ENCODE measurements around the gene SKAP1. TPM values are rescaled to one million over a fixed set of nuclear protein-coding genes. Genes with fewer than 3 reads are reported as not detected.

The SKAP1 gene
- total and polyA plus RNA-seq, 2 of the 13 experiments (the other 11 are each of a cell fraction or from before 2014, with no cell fraction given), result 0.21 TPM; not detected in 1

GRCh38 chr17:48477221-48477620, 47.2 kb upstream of the SKAP1 start (continued):
- TF ChIP-seq ELF3 (CRISPR knock-in tag; IDR thresholded peaks at IDR 0.05) (no peak), AGO2 (optimal IDR thresholded peaks at IDR 0.05; ENCODE audit: low read depth, low read length) (no peak), ZKSCAN8 (CRISPR knock-in tag; IDR thresholded peaks at IDR 0.05; ENCODE audit: borderline replicate concordance) (no peak), BHLHE40 (IDR thresholded peaks at IDR 0.05; ENCODE audit: low read length) (no peak), ZNF282 (IDR thresholded peaks at IDR 0.05; ENCODE audit: partially characterized antibody) (no peak), ZNF558 (CRISPR knock-in tag; IDR thresholded peaks at IDR 0.05; ENCODE audit: borderline replicate concordance) (no peak), ZNF337 (CRISPR knock-in tag; IDR thresholded peaks at IDR 0.05; ENCODE audit: borderline replicate concordance, low read depth) (no peak), UBTF (CRISPR knock-in tag; IDR thresholded peaks at IDR 0.05) (no peak)

- no peaks in the 10 kb centered on the region for H3K36me3 ChIP-seq (replicated peaks in 1 of 2; ENCODE audit: control insufficient read depth in 1 of 2, insufficient read depth in 2 of 2, low read length in 2 of 2)
- peaks cover 0 to 35% of the 10 kb centered on the region in 2 experiments; a peak in 3 of 5 replicates for H3K27me3 ChIP-seq (ENCODE audit: control insufficient read depth in 1 of 2, insufficient read depth in 2 of 2, low read length in 2 of 2)
- no peak overlapping the region for H2AFZ ChIP-seq (ENCODE audit: low read length)
- CTCF ChIA-PET (ENCODE audit: low intra/inter-chr PET ratio, low total read pairs), result no interaction called here
- 2% methylated on average over 5 of the region's 6 CpGs for WGBS (ENCODE audit: low lambda C conversion rate)
- no peak for FAIRE-seq
- no peaks in the 10 kb centered on the region for H3K79me2 ChIP-seq (ENCODE audit: insufficient read depth, low read length)
- no peaks in the 10 kb centered on the region for H3K4me1 ChIP-seq (ENCODE audit: insufficient read depth, low read length)
- in situ Hi-C loops (cut with HindIII; ENCODE audit: extremely low pct_ligation_motif_present, low pct_unique_long_range_greater_than_20kb), result no loop called here
- H3K27ac ChIP-seq (ENCODE audit: extremely low read length, insufficient read depth, low read length), result no peak overlapping the region
- H3K4me3 ChIP-seq (replicated peaks in 1 of 3; ENCODE audit: insufficient read depth in 1 of 3, low read depth in 2 of 3, low read length in 3 of 3), result no peak overlapping the region
- H4K20me1 ChIP-seq (ENCODE audit: insufficient read depth, low read length), result no peaks in the 10 kb centered on the region
- no TSS peak for BruUV-seq (replicated peaks)
- POLR2A ChIA-PET, result no interaction called here
- H3K9ac ChIP-seq (ENCODE audit: insufficient read depth, low read depth, low read length), result no peak overlapping the region
- no peaks in the 10 kb centered on the region for H3K9me3 ChIP-seq (ENCODE audit: low read length)
- no peak overlapping the region for H3K4me2 ChIP-seq (ENCODE audit: low read depth, low read length)
- DNase-seq (ENCODE audit: low spot score), result no peak
- no peak for ATAC-seq
- intact Hi-C loops (cut with micrococcal nuclease; ENCODE audit: unreplicated experiment), result no loop called here
- no peak for TF ChIP-seq MTF2 (CRISPR knock-in tag; IDR thresholded peaks at IDR 0.05; ENCODE audit: borderline replicate concordance)
- no peak for TF ChIP-seq ZNF124 (CRISPR knock-in tag; IDR thresholded peaks at IDR 0.05)
- TF ChIP-seq TRIM24 (CRISPR knock-in tag; IDR thresholded peaks at IDR 0.05), result no peak
- no peak for TF ChIP-seq ZBTB33 (CRISPR knock-in tag; IDR thresholded peaks at IDR 0.05)
- TF ChIP-seq ZFX (CRISPR knock-in tag; IDR thresholded peaks at IDR 0.05; ENCODE audit: low read depth), result no peak
- no peak for TF ChIP-seq HMG20B (CRISPR knock-in tag; conservative IDR thresholded peaks at IDR 0.05)
- TF ChIP-seq RARA (CRISPR knock-in tag; IDR thresholded peaks at IDR 0.05), result no peak
- TF ChIP-seq CEBPZ (IDR thresholded peaks at IDR 0.05; ENCODE audit: low read length), result no peak
Measured at GRCh38 chr17:48472411-48473281, 42.6 kb upstream of the SKAP1 start.

Data from HepG2 (cell line).